ENCODE data around the gene PACS2.

PACS2 gene

GRCh38 chr14:105445290-105445689 lies 130.7 kb downstream of the PACS2 start:
- DNase-seq (ENCODE audit: low read depth in 2 of 2) = no peak

GRCh38 chr14:105445901-105446845 lies 131.6 kb downstream of the PACS2 start:
- DNase-seq (ENCODE audit: low read depth in 2 of 2) = no peak

DNA sequence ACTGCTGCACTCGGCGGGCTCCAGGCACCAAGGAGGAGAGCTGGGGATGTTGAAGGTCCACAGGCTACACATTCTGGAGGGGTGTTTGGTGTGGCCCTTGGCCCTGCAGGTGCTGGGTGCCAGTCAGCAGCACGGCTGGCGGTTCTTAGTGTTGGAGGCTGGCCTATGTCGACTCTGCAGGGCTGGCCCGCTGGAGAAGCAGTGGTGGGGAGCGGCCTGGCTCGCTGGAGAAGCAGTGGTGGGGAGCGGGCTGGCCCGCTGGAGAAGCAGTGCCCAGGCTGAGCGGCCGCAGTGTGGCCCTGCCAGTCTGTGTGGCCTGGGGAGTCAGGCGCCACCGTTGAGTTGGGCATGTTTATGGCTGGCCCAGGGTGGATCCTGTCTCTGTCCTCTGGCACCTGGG lies 132.4 kb downstream of the PACS2 start:
- no peak for DNase-seq (ENCODE audit: low read depth in 2 of 2)

Data from stimulated activated CD4-positive, alpha-beta T cell treated with anti-CD3 and anti-CD28 coated beads, Interleukin-1b, Interleukin-23, amount 100 ng/mL, for 4 hours (primary cell).